ENCODE measurements around the gene TBCEL. TPM values are rescaled to one million over a fixed set of nuclear protein-coding genes. Genes with fewer than 3 reads are reported as not detected.

TBCEL gene
- total RNA-seq, 1 donor from 2014 or later, result 31.2 TPM

- DNase-seq (ENCODE audit: low spot score), result no peak
- no peaks in the 10 kb centered on the region for H3K9me3 Mint-ChIP-seq (ENCODE audit: unreplicated experiment)
- H3K27me3 Mint-ChIP-seq (ENCODE audit: unreplicated experiment), result peaks cover under 1% of the 10 kb centered on the region
- TF ChIP-seq CTCF (IDR thresholded peaks at IDR 0.05; ENCODE audit: unreplicated experiment), result no peak
- H3K27ac Mint-ChIP-seq (ENCODE audit: unreplicated experiment), result no peak overlapping the region
- peaks cover 6% of the 10 kb centered on the region for H3K4me1 Mint-ChIP-seq (ENCODE audit: unreplicated experiment)
- no peak overlapping the region for H3K4me3 Mint-ChIP-seq (ENCODE audit: unreplicated experiment)
- peaks cover 5% of the 10 kb centered on the region for H3K36me3 Mint-ChIP-seq (ENCODE audit: low read depth, unreplicated experiment)
Observed at GRCh38 chr11:121048464-121049233, 24.7 kb downstream of the TBCEL start.

- no peak for TF ChIP-seq CTCF (IDR thresholded peaks at IDR 0.05; ENCODE audit: unreplicated experiment)
- Mint-ChIP-seq H3K27me3 (ENCODE audit: unreplicated experiment) (no peaks in the 10 kb centered on the region), H3K36me3 (ENCODE audit: low read depth, unreplicated experiment) (peaks cover 5% of the 10 kb centered on the region), H3K4me1 (ENCODE audit: unreplicated experiment) (no peaks in the 10 kb centered on the region), H3K9me3 (ENCODE audit: unreplicated experiment) (no peaks in the 10 kb centered on the region), H3K27ac (ENCODE audit: unreplicated experiment) (no peak overlapping the region), H3K4me3 (ENCODE audit: unreplicated experiment) (no peak overlapping the region)
- no peak for DNase-seq (ENCODE audit: low spot score)
Observed at GRCh38 chr11:121053244-121053643, 29.3 kb downstream of the TBCEL start.

- peaks cover 5% of the 10 kb centered on the region for H3K36me3 Mint-ChIP-seq (ENCODE audit: low read depth, unreplicated experiment)
- TF ChIP-seq CTCF (IDR thresholded peaks at IDR 0.05; ENCODE audit: unreplicated experiment), result no peak
- H3K4me1 Mint-ChIP-seq (ENCODE audit: unreplicated experiment), result no peaks in the 10 kb centered on the region
- DNase-seq (ENCODE audit: low spot score), result no peak
- H3K4me3 Mint-ChIP-seq (ENCODE audit: unreplicated experiment), result no peak overlapping the region
- no peaks in the 10 kb centered on the region for H3K9me3 Mint-ChIP-seq (ENCODE audit: unreplicated experiment)
- H3K27ac Mint-ChIP-seq (ENCODE audit: unreplicated experiment), result no peak overlapping the region
- no peaks in the 10 kb centered on the region for H3K27me3 Mint-ChIP-seq (ENCODE audit: unreplicated experiment)
Observed at GRCh38 chr11:121054266-121054665, 30.4 kb downstream of the TBCEL start.

GRCh38 chr11:121055076-121055475 is 31.2 kb downstream of the TBCEL start:
- H3K27ac Mint-ChIP-seq (ENCODE audit: unreplicated experiment), result no peak overlapping the region
- H3K27me3 Mint-ChIP-seq (ENCODE audit: unreplicated experiment), result no peaks in the 10 kb centered on the region
- no peak for TF ChIP-seq CTCF (IDR thresholded peaks at IDR 0.05; ENCODE audit: unreplicated experiment)

GRCh38 chr11:121057922-121058321 is 34.0 kb downstream of the TBCEL start:
- no peak for TF ChIP-seq CTCF (IDR thresholded peaks at IDR 0.05; ENCODE audit: unreplicated experiment)
- H3K9me3 Mint-ChIP-seq (ENCODE audit: unreplicated experiment), result no peaks in the 10 kb centered on the region
- peaks cover 5% of the 10 kb centered on the region for H3K36me3 Mint-ChIP-seq (ENCODE audit: low read depth, unreplicated experiment)
- H3K27ac Mint-ChIP-seq (ENCODE audit: unreplicated experiment), result no peak overlapping the region
- no peaks in the 10 kb centered on the region for H3K4me1 Mint-ChIP-seq (ENCODE audit: unreplicated experiment)
- no peaks in the 10 kb centered on the region for H3K27me3 Mint-ChIP-seq (ENCODE audit: unreplicated experiment)
- no peak for DNase-seq (ENCODE audit: low spot score)
- H3K4me3 Mint-ChIP-seq (ENCODE audit: unreplicated experiment), result no peak overlapping the region

More at GRCh38 chr11:121055076-121055475, 31.2 kb downstream of the TBCEL start:
- Mint-ChIP-seq H3K9me3 (ENCODE audit: unreplicated experiment) (no peaks in the 10 kb centered on the region), H3K4me1 (ENCODE audit: unreplicated experiment) (no peaks in the 10 kb centered on the region), H3K4me3 (ENCODE audit: unreplicated experiment) (no peak overlapping the region), H3K36me3 (ENCODE audit: low read depth, unreplicated experiment) (peaks cover 5% of the 10 kb centered on the region)
- DNase-seq (ENCODE audit: low spot score), result no peak
